Thoracic aorta (tissue), 2 donors: ENCODE results near the gene RBPJ. TPM values are rescaled to one million over a fixed set of nuclear protein-coding genes. Genes with fewer than 3 reads are reported as not detected.

Experiments used
- ATAC-seq: fragments of 150-250 bp; one replicate; pipeline ENCODE4 v1.8.0; 2017; ENCODE audit warnings: low read depth; ENCODE audit not compliant: insufficient number of reproducible peaks, low FRiP score
- DNase-seq: peaks from one replicate; pipeline ENCODE4 v3.0.0-alpha.2; 2020; ENCODE audit warnings: low spot score
- H3K27ac ChIP-seq, 2 donors: fragments of 200-600 bp; sonication (generic); 1 replicate in 1 of 2; 2 replicates in 1 of 2; pipeline ENCODE4 v1.5.1; 2016; ENCODE audit warnings: mild to moderate bottlenecking in 2 of 2, moderate library complexity in 2 of 2
- H3K27me3 ChIP-seq: fragments of 200-600 bp; sonication (generic); replicated peaks from 2 replicates; pipeline ENCODE4 v1.6.0; 2016; ENCODE audit warnings: mild to moderate bottlenecking; ENCODE audit not compliant: insufficient read depth
- H3K36me3 ChIP-seq: fragments of 200-600 bp; sonication (generic); one replicate; pipeline ENCODE4 v1.5.1; 2016
- H3K4me1 ChIP-seq, 2 donors: fragments of 200-600 bp; sonication (generic); 1 replicate in 1 of 2; 2 replicates in 1 of 2; pipeline versions ENCODE4 v1.5.1 to v1.6.0; 2016; ENCODE audit warnings: low read depth in 2 of 2, mild to moderate bottlenecking in 1 of 2; ENCODE audit not compliant: control insufficient read depth in 1 of 2
- H3K4me3 ChIP-seq: fragments of 200-600 bp; sonication (generic); 2 replicates; pipeline ENCODE4 v1.5.1; 2016; ENCODE audit warnings: mild to moderate bottlenecking
- H3K9me3 ChIP-seq: fragments of 200-600 bp; sonication (generic); 2 replicates; pipeline ENCODE4 v1.5.1; 2016
- total RNA-seq, 2 donors: library from RNA; depleted of rRNA; stranded (reverse); fragments of >200 nt; gene quantifications; one replicate each; pipeline versions ENCODE4 v1.1.0 to v1.2.3, GENCODE V29; 2016
- TF ChIP-seq, protein P1 (sequence below): fragments of 200-600 bp; sonication (generic); IDR thresholded peaks from one replicate; pipeline ENCODE4 v1.5.1; 2019; ENCODE audit warnings: antibody characterized with exemption

The RBPJ gene
- total RNA-seq, 2 donors from 2014 or later, result 63.4 to 82.6 TPM

DNA sequence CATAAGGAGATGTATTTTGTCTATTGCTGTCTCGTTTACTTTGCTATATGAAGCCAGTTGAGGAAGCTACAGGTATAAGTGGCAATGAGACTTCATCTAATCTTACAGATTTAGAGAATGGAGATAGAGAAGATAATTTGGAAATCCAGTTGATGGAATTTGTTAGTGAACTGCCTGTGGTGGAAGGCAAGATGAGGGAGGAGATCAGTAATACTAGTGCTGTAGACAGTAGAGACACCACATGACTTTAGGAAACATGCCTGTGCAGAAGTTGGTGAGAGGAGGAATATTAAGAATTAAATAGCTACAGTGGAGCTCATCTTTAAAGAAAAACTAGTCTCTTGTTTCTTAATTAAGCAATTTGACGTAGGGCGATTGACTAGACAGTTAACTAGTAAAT lies 51.3 kb downstream of the RBPJ start:
- H3K4me1 ChIP-seq, result peaks cover 13 to 38% of the 10 kb centered on the region in 2 donors
- no peaks in the 10 kb centered on the region for H3K36me3 ChIP-seq
- no peaks in the 10 kb centered on the region for H3K27me3 ChIP-seq
- no peak overlapping the region for H3K4me3 ChIP-seq
- no peak for DNase-seq
- no peaks in the 10 kb centered on the region for H3K9me3 ChIP-seq
- ATAC-seq, result no peak
- no peak overlapping the region for H3K27ac ChIP-seq
- TF ChIP-seq, protein P1, sequence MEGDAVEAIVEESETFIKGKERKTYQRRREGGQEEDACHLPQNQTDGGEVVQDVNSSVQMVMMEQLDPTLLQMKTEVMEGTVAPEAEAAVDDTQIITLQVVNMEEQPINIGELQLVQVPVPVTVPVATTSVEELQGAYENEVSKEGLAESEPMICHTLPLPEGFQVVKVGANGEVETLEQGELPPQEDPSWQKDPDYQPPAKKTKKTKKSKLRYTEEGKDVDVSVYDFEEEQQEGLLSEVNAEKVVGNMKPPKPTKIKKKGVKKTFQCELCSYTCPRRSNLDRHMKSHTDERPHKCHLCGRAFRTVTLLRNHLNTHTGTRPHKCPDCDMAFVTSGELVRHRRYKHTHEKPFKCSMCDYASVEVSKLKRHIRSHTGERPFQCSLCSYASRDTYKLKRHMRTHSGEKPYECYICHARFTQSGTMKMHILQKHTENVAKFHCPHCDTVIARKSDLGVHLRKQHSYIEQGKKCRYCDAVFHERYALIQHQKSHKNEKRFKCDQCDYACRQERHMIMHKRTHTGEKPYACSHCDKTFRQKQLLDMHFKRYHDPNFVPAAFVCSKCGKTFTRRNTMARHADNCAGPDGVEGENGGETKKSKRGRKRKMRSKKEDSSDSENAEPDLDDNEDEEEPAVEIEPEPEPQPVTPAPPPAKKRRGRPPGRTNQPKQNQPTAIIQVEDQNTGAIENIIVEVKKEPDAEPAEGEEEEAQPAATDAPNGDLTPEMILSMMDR, result no peak

DNA sequence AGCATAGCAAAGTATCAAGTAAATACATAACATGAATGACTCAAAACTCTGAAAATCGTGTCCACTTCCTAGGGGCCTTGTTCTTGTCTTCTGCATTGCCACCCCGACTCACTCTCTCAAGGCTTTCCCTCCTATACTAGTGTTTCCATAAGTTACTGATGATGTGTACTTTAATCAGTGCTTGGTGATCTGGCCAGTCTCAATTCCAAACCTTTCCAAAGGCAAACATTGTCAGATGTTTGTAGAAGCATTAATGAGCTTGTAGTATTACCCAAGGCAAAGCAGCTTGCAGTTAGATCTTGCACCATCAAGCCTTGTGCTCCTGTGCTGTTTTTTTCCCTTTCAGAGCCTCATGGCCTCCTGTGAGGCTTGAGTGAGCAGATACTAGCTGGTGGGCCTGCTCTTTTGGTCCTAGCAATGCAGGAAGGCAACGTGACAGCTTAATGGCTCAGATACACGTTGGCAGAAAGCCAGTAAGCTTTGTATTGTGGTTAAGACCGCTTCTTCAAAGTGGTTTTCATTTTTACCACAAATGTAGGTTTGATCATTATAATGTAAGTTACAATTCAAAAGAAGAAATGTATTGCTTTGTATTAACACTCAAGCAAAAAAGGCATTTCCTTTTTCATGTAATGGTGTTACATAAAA lies 51.8 kb downstream of the RBPJ start:
- Histone ChIP-seq H3K27me3 (no peaks in the 10 kb centered on the region), H3K4me3 (no peak overlapping the region), H3K27ac (no peak overlapping the region), H3K9me3 (no peaks in the 10 kb centered on the region), H3K36me3 (no peaks in the 10 kb centered on the region), H3K4me1 (peaks cover 13 to 32% of the 10 kb centered on the region in 2 donors)
- ATAC-seq, result no peak
- TF ChIP-seq, protein P1, result no peak
- DNase-seq, result no peak

DNA sequence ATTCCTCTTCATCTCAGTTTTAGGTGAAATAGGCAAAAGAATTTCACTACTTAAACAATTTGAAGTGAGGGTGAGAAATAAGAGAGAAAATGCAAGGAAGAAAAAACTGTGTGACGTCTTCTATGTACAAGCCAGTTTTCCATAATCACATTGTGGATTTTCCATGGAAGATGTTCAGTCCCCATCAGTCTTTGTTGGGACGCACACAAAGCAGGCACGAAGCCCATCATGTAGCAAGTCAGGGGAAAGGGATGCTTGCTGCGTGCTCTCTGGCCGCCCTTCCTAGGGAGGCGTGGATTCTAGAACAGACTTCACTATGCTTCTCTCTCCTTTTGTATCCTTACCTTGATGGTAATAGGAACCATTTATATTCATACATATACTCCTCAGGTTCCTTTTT lies 54.7 kb downstream of the RBPJ start:
- H3K9me3 ChIP-seq, result no peaks in the 10 kb centered on the region
- TF ChIP-seq, protein P1, result no peak
- peaks cover 10 to 13% of the 10 kb centered on the region in 2 donors for H3K4me1 ChIP-seq
- H3K27ac ChIP-seq, result no peak overlapping the region
- DNase-seq (no peak), ATAC-seq (no peak)
- no peak overlapping the region for H3K4me3 ChIP-seq
- H3K36me3 ChIP-seq, result no peaks in the 10 kb centered on the region
- H3K27me3 ChIP-seq, result no peaks in the 10 kb centered on the region

DNA sequence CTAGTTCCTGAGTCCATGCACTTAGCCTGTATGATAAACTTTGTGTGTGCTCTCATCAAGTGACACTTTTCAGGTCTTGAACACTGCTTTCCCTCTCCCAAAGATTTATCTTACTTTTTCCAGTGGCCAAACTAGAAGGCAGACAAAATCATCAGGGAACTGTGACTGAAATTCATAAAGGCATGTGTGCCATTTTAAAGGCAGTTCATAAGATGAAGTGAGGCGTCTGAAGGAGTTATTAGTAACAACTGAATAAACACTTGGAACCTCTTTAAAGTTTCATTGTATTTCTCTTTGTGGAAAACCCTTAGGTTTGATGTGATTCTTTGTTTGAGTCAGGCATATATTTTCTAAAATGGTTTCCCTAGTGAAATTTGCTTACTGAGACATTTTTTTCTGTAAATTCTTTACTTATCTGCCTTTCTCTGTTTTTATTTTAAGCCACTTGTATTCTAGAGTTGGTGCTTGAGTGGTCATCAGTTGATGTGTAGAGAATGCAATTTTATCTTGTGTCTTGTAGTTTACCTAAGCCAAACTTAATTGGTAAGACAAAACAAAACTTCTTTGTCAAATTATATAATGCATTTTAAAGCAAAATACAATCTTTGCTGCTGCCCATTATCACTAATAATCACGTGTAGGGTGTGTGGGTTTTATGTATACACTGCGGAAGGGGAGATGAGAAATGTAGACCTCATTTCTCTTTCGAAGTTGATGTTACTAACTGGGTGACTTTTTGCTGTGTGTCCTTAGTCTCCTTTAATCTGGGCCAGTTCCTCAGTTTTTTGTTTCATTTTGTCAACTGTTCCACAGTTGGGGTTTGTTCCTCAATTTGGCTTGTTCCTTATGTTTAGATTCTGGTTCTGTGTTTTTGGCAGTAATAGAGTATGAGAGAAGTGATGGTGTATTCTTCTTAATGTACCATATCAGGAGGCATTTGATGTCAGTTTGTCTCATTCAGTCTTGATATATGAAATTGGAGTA lies 56.8 kb downstream of the RBPJ start:
- Histone ChIP-seq H3K4me1 (peaks cover 8 to 9% of the 10 kb centered on the region in 2 donors), H3K27me3 (no peaks in the 10 kb centered on the region), H3K9me3 (no peaks in the 10 kb centered on the region), H3K4me3 (no peak overlapping the region), H3K36me3 (no peaks in the 10 kb centered on the region), H3K27ac (no peak overlapping the region)
- DNase-seq (no peak), ATAC-seq (no peak)
- TF ChIP-seq, protein P1, result no peak

DNA sequence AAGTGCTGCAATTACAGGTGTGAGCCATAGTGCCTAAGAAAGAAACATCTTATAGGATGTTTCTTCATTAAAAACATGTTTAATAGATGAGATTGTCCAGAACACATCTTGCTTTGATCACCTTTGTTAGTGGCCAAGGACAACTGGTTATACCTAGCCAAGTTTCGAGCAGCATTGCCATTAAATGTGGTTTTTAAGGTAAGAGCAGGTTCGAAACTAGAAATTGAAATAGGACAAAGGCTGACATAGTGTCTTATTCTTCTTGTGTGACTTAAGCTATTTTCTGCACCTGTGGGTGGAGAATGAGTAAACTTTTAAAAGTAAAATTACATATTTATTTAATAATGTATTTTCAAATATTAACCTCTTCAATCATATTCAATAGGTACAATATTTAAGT lies 59.0 kb downstream of the RBPJ start:
- Histone ChIP-seq H3K27me3 (no peaks in the 10 kb centered on the region), H3K4me1 (peaks cover 0 to 3% of the 10 kb centered on the region in 2 donors), H3K36me3 (no peaks in the 10 kb centered on the region), H3K27ac (no peak overlapping the region), H3K9me3 (no peaks in the 10 kb centered on the region), H3K4me3 (no peak overlapping the region)
- DNase-seq, result no peak
- no peak for ATAC-seq
- TF ChIP-seq, protein P1, result no peak
